AG04450 (cell line): ENCODE data around the gene PMVK. TPM values are rescaled to one million over a fixed set of nuclear protein-coding genes. Genes with fewer than 3 reads are reported as not detected.

Experiments used
- CTCF ChIA-PET: fragments of 300-600, 350-600 bp; formaldehyde crosslinking; extraction: SDS; loops from one replicate; lab custom pipeline; 2022; ENCODE audit warnings: antibody characterized with exemption, inconsistent platforms; lab: Charles Lee
- POLR2A ChIA-PET: fragments of 350-600 bp; formaldehyde crosslinking; extraction: SDS; loops from one replicate; lab custom pipeline; 2021; ENCODE audit warnings: antibody characterized with exemption, inconsistent platforms; lab: Yijun Ruan, JAX
- DNase-seq: peaks from one replicate; pipeline ENCODE4 v3.0.0-alpha.2; 2011; ENCODE audit warnings: low read depth, low spot score
- H3K27ac ChIP-seq: one replicate; pipeline ENCODE4 v1.5.1; 2012; ENCODE audit warnings: low read depth, low read length, control low read depth
- H3K27me3 ChIP-seq: one replicate; pipeline ENCODE4 v1.6.0; 2012; ENCODE audit warnings: low read length; ENCODE audit not compliant: control insufficient read depth, insufficient read depth
- H3K4me3 ChIP-seq: 2 replicates; pipeline ENCODE4 v1.5.1; 2011; ENCODE audit warnings: mild to moderate bottlenecking, low read depth, low read length, control low read depth
- H3K9me3 ChIP-seq: 2 replicates; pipeline ENCODE4 v1.5.1; 2012; ENCODE audit warnings: low read length; ENCODE audit not compliant: control insufficient read depth, insufficient read depth
- CTCF ChIP-seq: IDR thresholded peaks from 2 replicates; pipeline ENCODE4 v1.5.1; 2011; ENCODE audit warnings: low read depth, low read length, control low read depth, inconsistent platforms
- polyA plus RNA-seq: library from polyadenylated mRNA; depleted of rRNA; stranded (reverse); fragments of >200 nt; gene quantifications from 2 replicates; pipeline ENCODE4 v1.2.3, GENCODE V29; 2011

Gene PMVK
- polyA plus RNA-seq, 1 experiment = 21.0 TPM

GRCh38 chr1:154973344-154974101, 37.0 kb upstream of the PMVK start:
- POLR2A ChIA-PET = interaction anchor here (0.7 to 5.0 kb wide), 8 partner anchors 10 to 702 kb away, joined by 4 to 59 read pairs (median 10); partner anchors contain the start of genes FLAD1 and PYGO2
- Histone ChIP-seq H3K27ac (peak overlapping the region; percentile 100), H3K4me3 (peak overlapping the region; percentile 77), H3K27me3 (no peaks in the 10 kb centered on the region), H3K9me3 (peaks cover 3% of the 10 kb centered on the region; the same call in 1 of the 2 replicates)
- peak; percentile 36 for TF ChIP-seq CTCF
- CTCF ChIA-PET = interaction anchor here (1.0 to 1.4 kb wide), 4 partner anchors 20 to 81 kb away, joined by 3 to 6 read pairs (median 4); partner anchors contain the start of gene LENEP
- DNase-seq = peak; percentile 93

- peak; percentile 86 for DNase-seq
These were observed 36.2 kb upstream of the PMVK start for GRCh38 chr1:154972517-154973343.

DNA sequence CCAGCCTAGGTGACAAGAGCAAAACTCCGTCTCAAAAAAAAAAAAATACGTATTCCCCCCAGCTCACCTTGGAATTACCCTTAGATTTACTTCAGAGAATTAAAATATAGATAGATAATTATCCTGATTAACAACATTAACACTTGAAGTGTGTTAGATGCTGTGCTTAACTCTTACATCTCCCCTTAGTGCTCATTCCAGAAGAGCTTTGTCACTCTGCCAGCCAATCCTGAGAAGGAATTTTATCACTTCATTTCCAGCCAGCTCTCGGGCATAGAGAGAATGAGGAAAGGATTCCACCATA, 35.6 kb upstream of the PMVK start:
- Histone ChIP-seq H3K9me3 (peaks cover 3% of the 10 kb centered on the region; the same call in 1 of the 2 replicates), H3K4me3 (peak overlapping the region; percentile 77), H3K27me3 (no peaks in the 10 kb centered on the region), H3K27ac (peak overlapping the region; percentile 100)
- no peak for DNase-seq
- no peak for TF ChIP-seq CTCF
- CTCF ChIA-PET = interaction anchor here (2.1 to 4.4 kb wide), 3 partner anchors 16 to 413 kb away, joined by 8 to 19 read pairs (median 10); partner anchors contain the start of gene PBXIP1
- POLR2A ChIA-PET = interaction anchor here (2.1 to 5.0 kb wide), 5 partner anchors 11 to 79 kb away, joined by 5 to 59 read pairs (median 15); partner anchors contain the start of genes ADAM15, FLAD1, PBXIP1 and PYGO2

More at GRCh38 chr1:154972517-154973343, 36.2 kb upstream of the PMVK start:
- peaks cover 3% of the 10 kb centered on the region; the same call in 1 of the 2 replicates for H3K9me3 ChIP-seq
- ChIA-PET POLR2A (interaction anchor here (0.6 to 5.0 kb wide), 6 partner anchors 11 to 93 kb away, joined by 4 to 59 read pairs (median 10); partner anchors contain the start of genes ADAM15, PBXIP1 and PYGO2), CTCF (interaction anchor here (1.0 to 4.4 kb wide), 5 partner anchors 26 to 413 kb away, joined by 4 to 19 read pairs (median 6); no protein-coding TSS in a partner anchor)
- TF ChIP-seq CTCF = no peak
- peak overlapping the region; percentile 100 for H3K27ac ChIP-seq
- no peaks in the 10 kb centered on the region for H3K27me3 ChIP-seq
- peak overlapping the region; percentile 77 for H3K4me3 ChIP-seq

DNA sequence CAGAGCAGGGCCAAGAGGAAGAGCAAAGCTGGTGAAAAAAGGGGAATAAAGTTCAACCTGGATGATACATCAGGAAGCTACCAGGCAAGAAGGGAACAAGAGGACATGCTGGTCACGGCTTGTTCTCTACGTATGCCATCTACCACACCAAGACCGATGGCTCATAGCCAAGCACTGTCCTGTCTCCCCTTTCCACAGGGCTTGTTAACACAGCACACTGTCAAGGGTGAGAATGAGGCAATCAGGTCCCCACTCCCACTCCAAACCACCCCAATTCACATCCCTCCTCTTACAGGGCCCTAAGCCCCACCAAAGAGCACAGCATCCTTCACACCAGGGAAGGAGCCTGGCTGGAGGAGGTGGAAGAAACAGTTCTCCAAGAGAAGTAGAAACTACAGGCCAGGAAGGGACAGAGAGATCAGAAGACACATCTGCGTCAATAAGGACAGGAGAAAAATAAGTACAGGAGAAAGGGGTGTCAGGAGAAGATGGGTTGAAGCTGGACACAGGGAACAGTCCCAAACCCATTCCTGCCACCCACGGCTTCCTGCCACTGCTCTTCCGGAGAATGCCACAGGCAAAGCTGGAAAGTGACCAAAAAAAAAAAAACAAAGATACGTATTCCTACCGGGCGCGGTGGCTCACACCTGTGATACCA, 35.0 kb upstream of the PMVK start:
- TF ChIP-seq CTCF = no peak
- POLR2A ChIA-PET = interaction anchor here (0.9 to 5.0 kb wide), 9 partner anchors 10 to 80 kb away, joined by 4 to 59 read pairs (median 10); partner anchors contain the start of genes ADAM15, FLAD1, LENEP and PBXIP1
- H3K9me3 ChIP-seq = peaks cover 3% of the 10 kb centered on the region; the same call in 1 of the 2 replicates

More for the DNA sequence above, 35.0 kb upstream of the PMVK start:
- CTCF ChIA-PET = interaction anchor here (1.0 to 4.4 kb wide), 6 partner anchors 16 to 412 kb away, joined by 3 to 19 read pairs (median 7); partner anchors contain the start of genes ADAM15, KRTCAP2 and PBXIP1
- peak overlapping the region; percentile 90 for H3K27ac ChIP-seq
- no peaks in the 10 kb centered on the region for H3K27me3 ChIP-seq
- DNase-seq = no peak
- H3K4me3 ChIP-seq = peak overlapping the region; percentile 61
